Fibroblast of skin of abdomen (primary cell): ENCODE data around the gene MNT.

Experiments used
- DNase-seq: peaks from one replicate; pipeline ENCODE4 v3.0.0-alpha.2; 2013

Gene MNT

DNA sequence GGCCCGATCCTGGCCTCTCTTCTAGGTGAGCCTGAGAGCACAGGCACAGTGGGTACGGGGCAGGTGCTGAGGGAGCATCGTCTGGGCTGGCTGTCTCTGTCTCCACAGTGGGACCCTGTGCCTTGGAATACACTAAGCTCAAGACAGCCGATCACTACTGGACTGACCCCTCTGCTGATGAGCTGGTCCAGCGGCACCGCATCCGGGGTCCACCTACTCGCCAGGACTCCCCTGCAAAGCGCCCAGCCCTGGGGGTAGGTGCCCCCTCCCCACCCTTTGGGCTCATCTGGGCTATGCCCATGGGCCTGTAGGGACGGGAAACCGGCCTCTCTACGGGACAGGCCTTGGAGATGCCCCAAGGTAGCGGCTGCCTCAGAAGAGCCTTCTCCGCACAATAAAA is 38.0 kb downstream of the MNT start:
- no peak for DNase-seq

DNA sequence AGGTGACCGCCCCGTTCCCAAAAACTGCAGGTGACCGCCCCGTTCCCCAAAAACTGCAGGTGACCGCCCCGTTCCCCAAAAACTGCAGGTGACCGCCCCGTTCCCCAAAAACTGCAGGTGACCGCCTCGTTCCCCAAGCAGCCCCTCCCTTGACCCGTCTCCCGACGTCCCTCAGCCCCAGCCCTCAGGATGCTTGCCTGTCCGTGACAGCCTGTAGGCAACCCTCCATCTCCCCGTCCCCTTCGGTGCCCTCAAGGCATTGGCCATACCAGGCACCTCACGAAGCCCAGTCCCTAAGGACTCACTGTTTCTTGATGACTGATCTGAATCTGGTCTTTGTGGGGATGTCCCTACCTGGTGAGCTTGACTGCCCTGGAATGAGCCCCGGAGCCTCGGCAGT is 38.4 kb downstream of the MNT start:
- no peak for DNase-seq

DNA sequence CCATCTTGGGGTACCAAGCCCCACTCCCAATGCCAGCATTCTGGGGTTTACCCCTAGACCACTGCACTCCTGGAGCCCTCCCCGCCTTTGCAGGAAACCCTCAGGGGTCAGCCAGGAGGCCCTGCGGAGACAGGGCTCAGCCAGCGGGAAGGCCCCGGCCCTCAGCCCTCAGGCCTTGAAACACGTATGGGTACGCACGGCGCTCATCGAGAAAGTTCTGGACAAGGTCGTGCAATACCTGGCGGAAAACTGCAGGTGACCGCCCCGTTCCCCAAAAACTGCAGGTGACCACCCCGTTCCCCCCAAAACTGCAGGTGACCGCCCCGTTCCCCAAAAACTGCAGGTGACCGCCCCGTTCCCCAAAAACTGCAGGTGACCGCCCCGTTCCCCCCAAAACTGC is 38.8 kb downstream of the MNT start:
- no peak for DNase-seq

DNA sequence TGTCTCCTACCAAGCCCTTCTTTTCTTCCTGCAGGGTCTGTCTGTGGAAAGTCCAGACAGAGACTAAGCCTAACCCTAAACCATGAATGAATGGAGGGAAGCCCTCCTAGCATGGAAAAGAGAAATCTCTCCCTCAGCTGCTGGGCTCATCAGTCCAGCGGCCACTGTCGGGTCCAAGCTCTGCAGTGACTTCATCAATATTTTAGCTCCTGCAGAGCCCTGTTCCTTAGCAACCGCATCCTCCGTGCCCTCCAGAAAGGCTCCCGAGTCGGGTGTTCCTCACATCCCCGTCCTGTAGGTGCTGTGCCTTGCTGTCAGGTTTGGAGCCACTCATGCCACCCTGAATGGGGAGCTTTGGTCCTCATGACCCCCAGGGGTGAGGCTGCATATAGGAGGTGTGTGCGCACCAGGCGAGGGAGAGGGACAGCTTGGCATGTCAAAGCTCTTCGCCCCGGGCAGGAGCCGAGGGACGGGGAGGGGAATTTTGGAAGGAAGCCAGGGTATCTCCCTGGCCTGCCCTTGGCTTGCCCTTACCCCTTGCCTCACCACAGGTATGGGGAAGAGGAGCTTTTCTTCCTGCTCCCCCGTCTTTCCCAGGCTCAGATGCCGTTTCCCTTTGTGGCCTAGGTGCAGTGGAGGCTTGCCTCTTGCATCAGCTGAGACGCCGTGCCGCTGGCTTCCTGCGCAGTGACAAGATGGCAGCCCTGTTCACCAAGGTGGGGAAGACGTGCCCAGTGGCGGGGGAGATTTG is 39.7 kb downstream of the MNT start:
- DNase-seq = no peak

DNA sequence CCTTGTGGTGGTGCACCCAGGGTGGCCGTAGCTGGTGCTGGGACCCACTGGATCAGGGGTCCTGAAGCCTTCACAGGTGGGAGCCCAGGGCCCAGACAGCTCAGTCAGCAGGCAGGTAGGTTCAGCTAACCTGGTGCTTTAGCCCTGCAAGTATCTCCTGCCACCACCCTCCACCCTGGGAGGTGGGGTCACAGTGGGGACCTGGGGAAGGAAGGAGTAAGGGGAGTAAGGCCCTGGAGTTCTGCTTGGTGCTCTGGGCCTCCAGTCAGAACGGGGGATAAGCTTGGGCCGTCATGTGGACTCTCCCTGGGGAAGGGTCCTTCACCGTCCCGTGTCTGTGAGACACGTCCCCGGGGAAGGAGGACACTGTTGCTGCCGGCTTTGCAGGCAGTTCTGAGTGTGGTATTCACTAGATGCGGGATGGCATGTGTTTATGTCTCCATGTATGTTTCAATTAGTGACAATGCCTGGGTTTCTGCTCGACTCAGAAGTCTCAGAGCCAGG is 42.9 kb downstream of the MNT start:
- no peak for DNase-seq

DNA sequence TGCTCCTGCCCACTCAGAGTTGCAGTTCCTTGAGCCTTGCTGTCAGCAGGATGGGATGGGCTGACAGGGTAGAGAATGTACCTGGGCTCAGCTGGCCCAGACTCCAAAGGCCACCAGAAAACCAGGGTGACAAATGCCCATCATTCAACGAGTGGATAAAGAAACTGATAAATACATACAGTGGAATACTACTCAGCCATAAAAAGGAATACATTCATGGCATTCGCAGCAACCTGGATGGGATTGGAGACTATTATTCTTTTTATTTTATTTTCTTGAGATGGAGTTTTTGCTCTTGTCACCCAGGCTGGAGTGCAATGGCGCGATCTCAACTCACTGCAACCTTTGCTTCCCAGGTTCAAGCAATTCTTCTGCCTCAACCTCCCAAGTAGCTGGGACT is 43.6 kb downstream of the MNT start:
- DNase-seq = no peak

DNA sequence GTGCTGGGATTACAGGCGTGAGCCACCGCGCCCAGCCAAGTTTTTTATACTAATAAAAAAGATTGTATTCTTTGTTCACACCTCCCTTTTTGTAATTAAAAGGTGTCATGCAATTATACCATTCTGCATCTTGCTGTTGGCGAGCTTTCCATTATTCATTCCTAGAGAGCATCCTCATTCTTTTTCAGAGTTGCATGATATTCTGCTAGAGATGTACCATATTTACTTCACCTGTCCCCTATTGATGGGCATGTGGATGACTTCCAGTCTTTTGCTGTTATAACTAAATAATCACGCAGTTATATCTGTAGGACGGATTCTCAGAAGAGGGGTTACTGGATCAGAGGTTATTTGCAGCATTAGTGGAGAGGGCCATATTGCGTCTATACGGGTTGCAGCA is 46.5 kb downstream of the MNT start:
- no peak for DNase-seq

DNA sequence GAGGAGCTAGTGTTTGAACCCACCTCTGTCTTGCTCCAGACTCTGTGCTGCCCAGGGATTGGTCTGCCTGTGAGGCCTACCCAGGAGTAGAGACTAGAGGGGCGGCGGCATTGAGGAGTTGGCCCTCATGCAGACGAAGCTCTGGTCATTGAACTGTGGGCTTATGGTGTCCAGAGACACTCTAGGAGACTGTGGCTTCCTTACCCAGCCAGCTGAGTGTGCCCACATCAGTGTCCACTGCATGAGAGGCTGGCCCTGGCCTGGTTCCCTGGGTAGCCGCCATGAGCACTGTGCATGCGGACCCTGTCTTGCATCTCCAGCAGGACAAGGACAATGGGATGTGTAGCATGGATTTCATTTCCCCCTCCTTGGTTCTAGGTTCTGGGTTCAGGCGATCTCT is 49.6 kb downstream of the MNT start:
- DNase-seq = no peak

DNA sequence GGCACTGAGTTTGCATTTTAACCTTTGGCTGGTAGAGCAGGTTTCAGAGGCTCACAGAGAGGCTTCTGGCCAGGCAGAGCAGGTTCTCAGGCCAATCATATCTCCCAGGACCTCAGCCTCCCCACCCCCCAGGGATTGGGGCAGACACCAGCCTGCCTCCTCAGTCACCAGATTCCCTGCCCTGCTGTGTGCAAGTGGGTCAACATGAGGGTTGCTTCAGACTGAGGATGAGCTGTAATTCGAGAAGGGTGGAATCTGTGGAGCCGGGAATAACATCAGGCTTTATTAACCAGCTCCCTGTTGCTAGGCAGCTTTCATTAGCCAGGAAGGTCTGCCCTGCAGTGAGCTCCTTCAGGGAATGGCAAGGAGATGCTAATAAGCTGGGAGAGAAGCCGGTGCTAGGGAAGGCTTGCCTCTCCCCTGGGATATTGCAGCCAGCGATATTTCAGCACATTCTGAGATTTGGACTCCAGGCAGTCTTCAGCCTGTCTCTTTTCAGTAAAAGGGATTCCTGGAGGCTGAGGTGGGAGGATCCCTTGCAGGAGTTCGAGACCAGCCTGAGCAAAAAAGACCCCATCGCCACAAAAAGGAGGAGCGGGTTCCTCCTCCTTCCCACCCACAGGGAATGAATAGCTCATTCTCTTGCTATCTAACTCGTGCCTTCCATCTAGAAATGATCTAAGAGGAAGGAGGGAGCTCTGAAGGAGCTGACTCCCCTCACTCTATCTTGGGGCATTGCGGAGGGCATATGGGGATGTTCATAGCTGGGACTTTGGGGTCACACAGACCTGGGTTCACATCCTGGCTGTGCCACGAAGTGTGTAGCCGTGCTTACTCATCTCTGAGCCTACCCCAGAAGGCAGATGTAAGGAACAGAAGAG is 52.8 kb downstream of the MNT start:
- peak; percentile 74 for DNase-seq

DNA sequence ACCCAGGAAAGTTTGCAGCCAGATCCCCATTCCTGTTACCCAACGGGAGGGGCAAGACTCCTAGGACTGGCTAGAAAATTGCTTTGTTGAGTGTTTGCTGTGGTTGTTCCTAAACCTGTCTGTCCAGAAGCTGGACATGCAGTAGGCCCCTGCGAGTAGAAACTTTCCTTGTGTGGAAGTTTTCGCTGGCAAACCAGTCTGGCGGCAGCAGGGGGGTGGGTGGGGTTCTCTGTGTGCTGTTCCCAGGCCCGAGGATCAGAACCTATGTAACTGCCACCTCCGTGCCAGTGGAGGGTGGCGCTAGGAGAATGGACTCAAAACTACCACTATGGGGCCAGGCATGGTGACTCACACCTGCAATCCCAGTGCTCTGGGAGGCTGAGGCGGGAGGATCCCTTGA is 54.4 kb downstream of the MNT start:
- no peak for DNase-seq

DNA sequence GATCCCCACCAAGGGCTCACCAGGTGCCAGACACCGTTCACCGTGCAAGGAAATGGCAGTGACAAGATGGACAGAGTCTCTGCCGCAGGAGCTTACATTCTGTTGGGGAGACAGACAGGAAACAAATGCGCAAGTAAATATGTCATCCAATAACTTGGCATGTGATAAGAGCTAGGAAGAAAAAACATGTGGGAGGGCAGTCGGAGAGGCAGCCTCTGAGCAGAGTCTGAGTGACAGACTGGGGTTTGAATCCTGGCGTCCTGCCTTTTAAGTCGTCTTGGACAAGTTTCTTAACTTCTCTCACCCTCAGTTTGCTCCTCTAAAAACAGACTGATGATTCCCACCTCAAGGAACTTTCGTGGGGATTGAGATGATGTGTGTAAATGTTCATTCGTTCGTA is 56.3 kb downstream of the MNT start:
- DNase-seq = no peak

DNA sequence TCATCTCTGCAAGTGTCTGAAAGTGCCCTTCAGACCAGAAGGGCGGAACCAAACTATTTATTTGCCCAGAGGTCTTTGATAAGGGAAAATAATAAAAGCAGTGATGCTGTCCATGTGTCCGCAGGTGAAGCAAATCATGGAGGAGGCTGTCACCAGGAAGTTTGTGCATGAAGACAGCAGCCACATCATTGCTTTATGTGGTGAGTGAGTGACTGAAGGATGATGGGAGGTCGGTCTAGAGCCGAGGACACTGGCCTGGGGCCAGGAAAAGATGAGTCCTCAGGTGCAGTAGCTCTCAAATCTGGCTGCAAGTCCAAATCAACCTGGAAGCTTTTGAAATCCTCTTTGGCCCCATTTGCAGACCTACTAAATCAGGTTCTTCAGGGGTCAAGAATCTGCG is 57.4 kb downstream of the MNT start:
- DNase-seq = no peak

DNA sequence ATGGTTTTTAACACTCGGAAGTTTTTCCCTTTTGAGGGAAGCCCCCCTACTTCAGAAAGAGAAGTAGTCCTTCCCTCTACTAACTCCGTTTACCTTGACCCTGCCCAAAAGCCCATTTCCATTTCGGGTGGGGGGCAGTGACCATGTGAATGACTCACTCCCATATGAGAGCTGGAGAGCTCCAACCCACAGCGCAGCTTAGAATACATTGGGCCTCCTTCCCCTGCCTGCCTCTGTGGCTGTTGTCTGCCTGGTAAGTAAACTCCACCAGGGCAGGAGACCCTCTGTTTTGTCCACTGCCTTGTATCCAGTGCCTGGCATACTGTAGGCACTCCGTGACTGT is 62.6 kb downstream of the MNT start:
- DNase-seq = peak; percentile 6

DNA sequence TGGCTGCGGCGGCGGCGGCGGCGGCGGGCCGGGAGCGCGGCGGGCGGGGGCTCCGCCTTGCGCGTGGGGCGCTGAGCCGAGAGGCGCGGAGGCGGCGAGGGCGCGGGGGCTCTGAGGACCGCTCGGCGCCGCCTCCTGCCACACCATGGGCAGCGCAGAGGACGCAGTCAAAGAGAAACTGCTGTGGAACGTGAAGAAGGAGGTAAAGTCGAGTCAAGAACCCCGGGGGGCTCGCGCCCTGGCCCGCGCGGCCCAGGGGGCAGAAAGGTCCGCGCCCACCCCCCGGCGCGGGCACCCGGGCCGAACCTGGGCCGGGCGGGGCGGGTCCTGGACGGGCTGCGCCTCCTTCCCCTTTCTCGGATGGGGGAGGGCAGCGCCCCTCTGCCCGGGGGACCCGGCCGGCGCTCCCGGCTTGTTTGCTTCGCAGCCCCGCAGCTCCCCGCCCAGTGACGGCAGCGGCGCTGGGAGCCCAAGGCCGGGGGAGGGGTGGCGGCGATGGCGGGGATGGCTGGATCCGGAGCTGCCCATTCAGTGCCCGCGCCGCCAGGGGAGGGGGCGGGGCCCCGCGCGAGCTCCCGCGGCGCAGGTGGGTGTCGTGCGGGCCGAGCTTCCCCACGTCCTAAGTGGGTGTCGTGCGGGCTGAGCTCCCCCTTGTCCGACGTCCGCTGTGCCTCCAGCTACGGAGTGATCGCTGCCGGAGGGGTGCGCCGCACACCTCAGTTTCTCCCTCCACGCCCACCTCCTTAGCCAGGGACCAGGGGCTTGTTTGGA is 63.1 kb downstream of the MNT start:
- DNase-seq = peak; percentile 41

DNA sequence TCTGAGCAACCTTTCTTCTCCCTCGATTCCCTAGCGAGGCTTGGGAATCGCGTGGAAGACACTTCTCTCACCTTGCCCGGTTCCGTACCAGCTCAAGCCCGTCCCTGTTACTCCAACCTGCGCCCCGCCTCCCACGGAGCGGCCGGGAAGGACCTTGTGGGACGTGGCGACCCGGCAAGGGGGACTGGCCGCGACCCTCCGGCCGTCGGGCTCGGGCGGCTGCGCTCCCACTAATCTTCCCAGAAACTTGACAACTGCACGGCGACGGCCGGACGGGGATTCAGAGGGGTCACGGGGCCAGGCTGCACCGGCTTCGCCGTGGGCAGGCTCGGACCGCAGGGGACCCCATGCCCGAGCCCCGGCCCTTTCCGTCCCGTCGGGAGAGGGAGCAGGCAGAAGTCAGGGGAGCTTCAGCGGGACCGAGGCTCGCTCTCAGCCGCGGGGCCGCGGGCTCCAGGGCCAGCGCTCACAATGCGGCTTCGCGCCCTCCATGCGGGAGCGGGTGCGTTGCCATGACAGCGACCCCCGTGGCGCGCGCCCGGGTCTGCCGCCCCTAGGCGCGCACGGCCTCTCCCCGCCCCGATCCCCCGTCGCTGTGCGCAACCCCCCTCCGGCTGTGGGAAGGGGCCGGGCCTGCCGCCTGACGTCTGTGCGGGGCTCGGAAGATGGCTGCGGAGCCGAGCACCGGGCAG is 63.9 kb downstream of the MNT start, which contains the start of gene SGSM2:
Gene SGSM2, plus strand, starts transcription at position 650 of the 692 bp plus-strand sequence. CDS start 188 bp downstream, outside the sequence.
- peak; percentile 64 for DNase-seq

DNA sequence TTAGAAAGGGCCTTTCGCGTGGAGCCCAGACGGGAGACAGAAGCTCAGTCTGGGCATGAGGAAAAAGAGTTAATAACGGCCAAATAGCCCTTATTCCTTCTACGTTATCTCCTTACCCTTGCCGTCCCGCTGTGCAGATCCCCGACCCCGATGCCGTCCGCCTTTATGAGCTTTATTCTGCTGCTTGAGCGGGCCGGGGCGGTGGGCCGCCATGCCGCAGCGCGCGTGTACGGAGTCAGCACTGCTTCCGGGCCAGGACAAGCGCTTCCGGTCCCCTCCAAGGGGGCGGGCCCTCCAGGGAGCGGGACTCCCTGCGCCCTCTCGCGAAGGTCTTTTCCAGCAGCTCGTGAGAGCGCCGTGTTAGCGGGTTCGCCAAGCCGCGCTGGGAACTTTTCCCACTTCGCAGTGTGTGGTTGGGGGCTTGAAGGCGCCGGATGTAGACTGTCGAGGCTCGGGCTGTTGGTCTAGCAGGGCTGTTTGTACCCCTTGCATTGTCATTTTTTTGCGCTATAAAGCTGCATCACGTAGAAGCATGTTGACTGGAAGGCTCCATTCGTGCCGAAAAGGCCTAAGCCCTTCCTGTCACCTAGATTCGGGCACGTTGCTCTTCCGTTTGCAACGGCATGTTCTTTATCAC is 64.5 kb downstream of the MNT start, which contains the start of gene TSR1:
Gene TSR1, minus strand, starts transcription at position 243 of the 637 bp plus-strand sequence. Its CDS starts 30 bp downstream, at position 213.
- DNase-seq = peak; percentile 91

DNA sequence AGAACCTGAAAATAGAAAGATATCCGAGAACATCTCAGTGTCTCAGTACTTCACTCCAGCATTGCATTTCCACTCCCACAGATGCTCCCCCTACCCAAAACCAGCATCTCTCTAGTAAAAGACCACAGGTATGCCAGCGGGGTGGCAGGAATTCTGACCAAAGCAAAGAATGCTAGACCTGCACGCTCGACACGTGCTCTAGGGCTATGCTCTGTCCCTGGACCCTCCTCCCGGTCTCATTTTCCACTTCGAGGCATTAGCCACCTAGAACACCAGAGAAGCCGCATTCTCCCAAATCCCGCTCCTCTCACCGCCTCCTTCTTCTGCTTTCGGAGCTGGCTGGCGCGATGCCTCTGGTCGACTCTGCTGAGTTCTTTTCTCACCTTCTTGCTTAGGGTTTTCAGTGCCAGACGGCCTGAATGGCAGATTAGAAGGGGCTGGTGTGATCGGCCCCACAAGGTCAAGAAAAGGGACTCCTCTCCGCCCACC is 65.1 kb downstream of the MNT start:
- DNase-seq = peak; percentile 27
